ENCODE measurements around the gene FXYD3.

The FXYD3 gene

DNA sequence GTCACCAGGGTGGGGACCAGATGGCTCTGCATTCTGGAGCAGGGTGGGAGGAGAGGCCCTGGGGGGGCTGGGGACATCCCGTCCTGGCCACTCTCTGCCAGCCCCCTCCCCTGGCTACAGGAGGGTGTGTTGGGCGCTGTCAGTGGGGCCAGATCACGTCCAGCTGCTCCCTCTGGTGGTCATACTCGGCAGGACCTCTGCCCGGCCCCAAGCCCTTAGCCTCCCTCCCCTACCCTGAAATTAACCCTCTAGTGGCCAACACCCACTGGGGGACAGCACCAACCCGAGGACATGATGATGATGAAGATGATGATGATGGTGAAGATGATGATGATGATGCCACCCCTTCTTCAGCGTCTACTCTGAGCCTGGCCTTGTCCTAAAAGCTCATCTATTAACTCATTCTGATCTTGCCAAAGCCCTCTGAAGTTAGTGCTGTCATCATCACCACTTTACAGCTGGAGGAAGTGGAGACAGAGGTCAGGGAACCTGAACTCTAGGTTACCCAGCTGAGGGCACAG lies 19.8 kb downstream of the FXYD3 start:
- no peak for DNase-seq (ENCODE audit: low read depth)
- TF ChIP-seq, protein P1, sequence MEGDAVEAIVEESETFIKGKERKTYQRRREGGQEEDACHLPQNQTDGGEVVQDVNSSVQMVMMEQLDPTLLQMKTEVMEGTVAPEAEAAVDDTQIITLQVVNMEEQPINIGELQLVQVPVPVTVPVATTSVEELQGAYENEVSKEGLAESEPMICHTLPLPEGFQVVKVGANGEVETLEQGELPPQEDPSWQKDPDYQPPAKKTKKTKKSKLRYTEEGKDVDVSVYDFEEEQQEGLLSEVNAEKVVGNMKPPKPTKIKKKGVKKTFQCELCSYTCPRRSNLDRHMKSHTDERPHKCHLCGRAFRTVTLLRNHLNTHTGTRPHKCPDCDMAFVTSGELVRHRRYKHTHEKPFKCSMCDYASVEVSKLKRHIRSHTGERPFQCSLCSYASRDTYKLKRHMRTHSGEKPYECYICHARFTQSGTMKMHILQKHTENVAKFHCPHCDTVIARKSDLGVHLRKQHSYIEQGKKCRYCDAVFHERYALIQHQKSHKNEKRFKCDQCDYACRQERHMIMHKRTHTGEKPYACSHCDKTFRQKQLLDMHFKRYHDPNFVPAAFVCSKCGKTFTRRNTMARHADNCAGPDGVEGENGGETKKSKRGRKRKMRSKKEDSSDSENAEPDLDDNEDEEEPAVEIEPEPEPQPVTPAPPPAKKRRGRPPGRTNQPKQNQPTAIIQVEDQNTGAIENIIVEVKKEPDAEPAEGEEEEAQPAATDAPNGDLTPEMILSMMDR (IDR thresholded peaks at IDR 0.05; ENCODE audit: low read depth, low read length, missing control alignments): peak; percentile 90
- H3K4me3 ChIP-seq (ENCODE audit: low read depth, low read length): no peak overlapping the region

DNA sequence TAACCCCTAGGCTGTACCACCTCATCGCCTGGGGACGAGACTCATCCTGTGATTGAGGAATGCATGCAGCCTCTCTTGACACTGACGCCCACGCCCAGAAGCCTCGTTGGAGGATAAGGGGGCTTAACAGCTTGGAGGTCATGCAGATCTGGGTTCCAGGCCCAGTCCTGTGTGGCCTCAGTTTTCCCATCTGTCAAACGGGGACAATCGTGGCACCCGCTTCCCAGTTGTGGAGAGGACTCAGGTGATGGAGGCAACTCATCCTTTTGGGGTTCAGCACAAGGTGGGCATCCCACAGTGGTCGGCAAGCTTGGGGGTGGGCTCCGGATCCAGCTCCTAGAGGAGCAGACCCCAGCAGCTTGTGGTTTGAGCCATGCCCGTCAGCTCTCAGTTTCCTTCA lies 20.6 kb downstream of the FXYD3 start:
- TF ChIP-seq, protein P1 (IDR thresholded peaks at IDR 0.05; ENCODE audit: low read depth, low read length, missing control alignments): no peak
- H3K4me3 ChIP-seq (ENCODE audit: low read depth, low read length): no peak overlapping the region
- no peak for DNase-seq (ENCODE audit: low read depth)

DNA sequence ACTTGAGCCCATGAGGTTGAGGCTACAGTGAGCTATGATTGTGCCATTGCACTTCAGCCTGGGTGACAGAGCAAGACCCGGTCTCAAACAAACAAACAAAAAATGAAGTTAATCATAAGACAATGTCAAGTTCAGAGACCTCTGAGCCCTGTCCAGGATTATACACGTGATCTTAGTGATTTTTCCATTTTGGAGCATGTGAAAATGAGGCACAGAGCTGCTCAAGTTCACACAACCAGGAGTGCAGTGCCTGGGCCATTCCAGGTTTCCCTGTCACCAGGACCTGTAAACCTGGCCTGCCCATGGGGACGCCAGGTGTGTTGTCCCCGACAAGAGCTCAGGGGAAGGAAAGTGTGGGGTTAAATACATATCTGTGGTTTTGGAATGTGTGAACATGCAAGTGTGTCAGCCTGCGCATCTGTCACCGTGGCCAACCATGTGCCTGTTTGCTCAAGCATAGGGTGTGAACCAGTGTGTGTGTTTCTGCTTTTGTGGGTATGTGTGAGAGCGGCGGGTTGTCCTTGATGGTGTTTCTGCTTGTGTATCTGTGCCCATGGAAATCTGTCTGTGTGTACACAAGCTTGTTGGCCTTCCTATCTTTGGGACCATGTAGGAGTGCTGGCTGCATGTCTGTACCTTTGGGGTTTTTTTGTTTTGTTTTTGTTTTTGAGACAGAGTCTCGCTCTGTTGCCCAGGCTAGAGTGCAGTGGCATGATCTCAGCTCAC lies 21.5 kb downstream of the FXYD3 start:
- DNase-seq (ENCODE audit: low read depth): no peak
- TF ChIP-seq, protein P1 (IDR thresholded peaks at IDR 0.05; ENCODE audit: low read depth, low read length, missing control alignments): no peak

DNA sequence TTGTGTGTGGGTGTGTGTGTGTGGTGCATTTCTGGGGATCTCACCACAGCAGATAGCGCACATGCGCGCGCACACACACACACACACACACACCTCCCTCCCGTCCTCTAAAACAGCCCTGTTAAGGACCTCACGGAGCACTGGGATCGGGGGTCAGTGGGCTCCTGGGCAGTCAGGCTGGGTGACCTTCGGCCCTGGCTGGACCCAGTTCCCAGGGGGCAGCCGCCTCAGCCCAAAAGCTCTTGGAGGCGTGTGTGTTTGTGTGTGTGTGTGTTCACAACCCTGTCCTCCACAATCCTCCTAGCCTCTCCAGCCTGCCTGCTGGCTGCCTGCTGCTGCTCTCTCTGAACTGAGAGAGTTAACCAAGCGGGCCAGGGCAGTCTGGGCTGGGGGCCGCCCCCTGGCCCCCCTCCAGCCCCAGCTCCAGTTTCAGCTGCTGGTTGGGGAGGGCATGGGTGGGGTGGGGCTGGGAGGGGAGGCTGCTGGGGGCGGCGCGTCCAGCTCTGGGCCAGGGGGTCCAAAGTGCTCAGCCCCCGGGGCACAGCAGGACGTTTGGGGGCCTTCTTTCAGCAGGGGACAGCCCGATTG lies 22.8 kb downstream of the FXYD3 start, which contains the start of gene FXYD1:
Gene FXYD1, plus strand, starts transcription at position 520 of the 588 bp plus-strand sequence. CDS start 1,256 bp downstream, outside the sequence.
- H3K4me3 ChIP-seq (ENCODE audit: low read depth, low read length): no peak within 1 kb of the TSS
- DNase-seq (ENCODE audit: low read depth): no peak
- TF ChIP-seq, protein P1 (IDR thresholded peaks at IDR 0.05; ENCODE audit: low read depth, low read length, missing control alignments): no peak

More for the DNA sequence above, 21.5 kb downstream of the FXYD3 start:
- no peak overlapping the region for H3K4me3 ChIP-seq (ENCODE audit: low read depth, low read length)

DNA sequence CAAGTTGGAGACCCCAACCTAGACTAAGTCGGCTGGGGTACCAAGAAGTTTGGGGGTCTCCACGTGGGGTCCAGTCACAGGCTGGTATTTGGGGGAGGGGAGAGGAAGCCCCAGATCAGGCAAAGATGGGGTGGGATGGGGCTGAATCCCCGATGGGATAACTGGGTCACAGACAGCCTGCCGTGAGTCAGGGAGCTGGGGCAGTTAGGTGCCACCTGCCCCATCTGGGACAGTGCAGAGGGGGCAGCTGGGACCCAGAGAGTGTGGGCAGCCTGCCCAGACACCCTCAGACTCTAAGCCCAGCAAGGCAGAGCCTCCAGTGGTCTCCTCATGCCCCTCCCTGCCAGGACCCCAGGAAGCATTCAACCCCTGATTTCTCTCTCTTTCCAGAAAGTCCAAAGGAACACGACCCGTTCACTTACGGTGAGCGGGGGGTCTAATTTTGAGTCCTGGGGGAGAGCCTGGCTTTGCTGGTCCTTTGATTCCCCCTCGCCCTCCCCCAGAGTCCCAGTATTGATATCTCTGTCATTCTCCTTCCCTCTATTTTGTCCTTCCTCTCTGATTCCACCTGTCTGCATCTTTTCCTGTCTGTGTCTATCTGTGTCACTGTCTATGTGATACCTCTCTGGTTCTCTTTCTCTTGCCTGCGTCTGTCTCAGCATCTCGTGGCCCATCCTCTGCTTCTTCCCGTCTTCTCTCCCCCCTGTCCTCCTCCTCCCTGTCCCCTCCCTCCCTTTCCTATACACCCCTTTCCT lies 24.8 kb downstream of the FXYD3 start:
- H3K4me3 ChIP-seq (ENCODE audit: low read depth, low read length): no peak overlapping the region
- TF ChIP-seq, protein P1 (IDR thresholded peaks at IDR 0.05; ENCODE audit: low read depth, low read length, missing control alignments): no peak
- DNase-seq (ENCODE audit: low read depth): no peak

DNA sequence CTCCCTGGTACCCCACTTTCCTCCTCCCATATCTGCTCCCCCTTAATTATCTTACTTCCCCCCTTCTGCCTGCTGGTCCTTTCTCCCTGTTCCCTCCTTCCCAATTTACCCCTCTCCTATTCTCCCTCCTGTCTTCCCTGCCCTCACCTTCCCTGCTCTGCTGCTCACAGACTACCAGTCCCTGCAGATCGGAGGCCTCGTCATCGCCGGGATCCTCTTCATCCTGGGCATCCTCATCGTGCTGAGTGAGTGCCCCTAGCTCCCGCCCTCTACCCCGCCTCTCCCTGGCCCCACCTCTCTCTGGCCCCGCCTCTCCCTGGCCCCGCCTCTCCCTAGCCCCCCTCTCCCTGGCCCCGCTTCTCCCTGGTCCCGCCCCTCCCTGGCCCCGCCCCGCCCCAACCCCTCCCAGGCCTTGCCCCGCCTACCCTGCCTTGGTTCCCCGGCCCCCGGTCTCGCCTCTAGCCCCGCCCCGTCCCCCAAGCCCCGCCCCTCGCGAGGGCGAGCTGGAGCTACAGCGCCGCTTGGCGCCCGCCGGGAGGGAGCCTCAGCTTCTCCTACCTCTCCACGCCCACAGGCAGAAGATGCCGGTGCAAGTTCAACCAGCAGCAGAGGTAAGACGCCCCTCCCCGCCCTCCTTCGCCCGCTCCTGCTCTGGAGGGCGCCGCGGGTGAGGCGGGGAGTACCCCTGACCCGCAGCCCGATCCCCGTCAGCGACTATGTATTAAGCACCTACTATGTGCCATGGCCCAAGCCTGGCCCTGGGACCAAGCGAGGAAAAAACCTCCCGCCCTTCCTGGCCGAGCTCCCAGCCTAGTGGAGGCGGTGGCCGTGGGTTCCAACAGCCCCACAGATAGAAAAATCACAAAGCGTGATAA lies 25.6 kb downstream of the FXYD3 start:
- peak overlapping the region; percentile 16 for H3K4me3 ChIP-seq (ENCODE audit: low read depth, low read length)
- TF ChIP-seq, protein P1 (IDR thresholded peaks at IDR 0.05; ENCODE audit: low read depth, low read length, missing control alignments): peak; percentile 55
- DNase-seq (ENCODE audit: low read depth): peak; percentile 59

Data from GM12864 (cell line).